ENCODE data around the gene ST6GALNAC4.

Gene ST6GALNAC4

DNA sequence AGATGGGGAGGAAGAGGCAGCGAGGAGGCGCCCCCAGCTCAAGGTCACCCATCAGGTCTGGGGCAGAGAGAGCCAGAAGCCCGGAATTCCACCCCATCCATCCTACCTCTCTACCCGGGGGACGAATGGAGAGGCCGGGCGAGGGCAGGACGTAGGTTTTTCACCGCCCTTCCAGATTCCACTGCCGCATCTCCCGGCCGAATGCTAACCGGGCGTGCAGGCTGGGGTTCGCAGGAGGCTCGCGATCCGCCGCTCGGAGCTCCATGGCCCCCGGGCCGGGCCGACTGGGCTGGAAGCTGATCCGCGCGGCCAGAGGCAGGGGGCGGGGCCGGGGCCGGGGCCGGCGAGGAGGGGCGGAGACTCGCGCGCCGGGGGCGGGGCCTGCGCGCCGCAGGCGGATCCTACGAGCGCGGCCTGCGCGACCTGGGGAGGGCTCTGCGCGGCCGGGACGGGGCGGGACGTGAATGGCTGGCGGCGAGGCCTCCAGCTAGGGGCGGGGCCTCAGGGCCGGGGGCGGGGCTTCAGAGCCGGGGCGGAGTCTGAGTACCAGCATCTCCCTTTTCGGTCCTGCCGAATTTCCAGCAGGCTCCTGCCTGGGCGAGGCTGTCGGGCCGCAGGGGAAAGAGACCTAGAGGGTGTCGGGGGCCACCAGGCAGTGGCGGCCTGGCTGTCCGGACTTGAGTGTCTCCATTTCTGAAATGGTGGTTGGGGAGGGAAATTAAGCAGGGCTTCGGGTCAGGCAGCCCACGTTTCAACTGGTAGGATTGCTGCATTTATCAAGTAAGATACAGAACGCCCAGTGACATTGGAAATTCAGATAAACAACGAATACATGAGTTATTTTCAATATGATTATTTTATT, at the start of gene ST6GALNAC4:
Gene ST6GALNAC4, minus strand, starts transcription at position 322 of the 862 bp plus-strand sequence. CDS start 622 bp downstream, outside the sequence.
- DNase-seq: peak; percentile 95

- no peak for DNase-seq
Measured at GRCh38 chr9:127965953-127966352, 49.1 kb upstream of the ST6GALNAC4 start.

GRCh38 chr9:127963359-127964064, 46.7 kb upstream of the ST6GALNAC4 start:
- DNase-seq: no peak

GRCh38 chr9:127963041-127963358, 46.2 kb upstream of the ST6GALNAC4 start:
- no peak for DNase-seq

- DNase-seq: no peak
Measured at GRCh38 chr9:127962278-127962677, 45.4 kb upstream of the ST6GALNAC4 start.

GRCh38 chr9:127961613-127962155, 44.8 kb upstream of the ST6GALNAC4 start:
- DNase-seq: no peak

- DNase-seq: no peak
Measured at GRCh38 chr9:127961155-127961490, 44.3 kb upstream of the ST6GALNAC4 start.

DNA sequence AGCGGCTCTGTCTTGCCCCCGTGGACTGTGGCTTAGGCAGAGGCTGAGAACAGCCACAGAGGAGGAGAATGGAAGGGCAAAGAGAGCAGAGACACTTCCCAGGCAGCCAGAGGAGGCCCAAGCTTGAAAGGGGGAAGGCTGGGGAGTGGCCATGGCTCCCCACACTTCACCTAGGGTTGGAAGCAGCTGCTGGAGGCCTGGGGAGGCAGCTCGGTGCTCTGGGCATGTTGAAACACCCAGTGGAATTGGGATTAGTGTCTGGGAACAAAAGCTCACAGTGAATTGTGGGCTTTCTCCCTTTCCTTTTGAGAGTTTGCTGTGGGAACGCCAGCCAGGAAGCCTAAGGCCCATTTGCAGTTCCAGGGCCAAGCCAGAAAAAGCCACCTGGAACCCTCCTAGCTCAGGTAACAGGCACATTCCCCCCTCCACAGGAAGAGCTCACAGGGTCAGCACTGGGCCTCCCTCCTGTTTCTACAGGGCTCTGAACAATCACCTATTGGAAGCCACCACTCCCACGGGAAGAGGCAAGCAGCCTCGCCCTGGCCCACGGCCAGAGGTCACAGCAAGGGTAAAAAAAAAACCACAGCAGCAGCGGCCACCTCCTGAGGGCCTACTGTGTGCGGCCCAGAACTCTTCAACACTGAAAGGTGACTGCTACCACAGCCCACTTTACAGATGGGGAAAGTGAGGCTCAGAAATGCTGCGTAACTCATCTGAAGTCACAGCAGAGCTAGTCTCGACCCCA, 43.7 kb upstream of the ST6GALNAC4 start:
- no peak for DNase-seq

- DNase-seq: no peak
Measured at GRCh38 chr9:127959841-127960409, 43.1 kb upstream of the ST6GALNAC4 start.

DNA sequence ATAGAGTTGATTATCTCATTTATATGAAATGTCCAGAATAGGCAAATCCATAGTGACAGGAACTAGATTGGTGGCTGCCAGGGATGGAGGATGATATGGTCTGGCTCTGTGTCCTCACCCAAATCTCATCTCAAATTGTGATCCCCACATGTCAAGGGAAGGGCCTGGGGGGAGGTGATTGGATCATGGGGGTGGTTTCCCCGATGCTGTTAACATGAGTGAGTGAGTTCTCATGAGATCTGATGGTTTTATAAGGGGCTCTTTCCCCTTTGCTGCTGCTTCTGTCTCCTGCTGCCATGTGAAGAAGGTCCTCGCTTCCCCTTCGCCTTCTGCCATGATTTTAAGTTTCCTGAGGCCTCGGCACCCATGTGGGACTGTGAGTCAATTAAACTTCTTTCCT, 42.6 kb upstream of the ST6GALNAC4 start:
- no peak for DNase-seq

DNA sequence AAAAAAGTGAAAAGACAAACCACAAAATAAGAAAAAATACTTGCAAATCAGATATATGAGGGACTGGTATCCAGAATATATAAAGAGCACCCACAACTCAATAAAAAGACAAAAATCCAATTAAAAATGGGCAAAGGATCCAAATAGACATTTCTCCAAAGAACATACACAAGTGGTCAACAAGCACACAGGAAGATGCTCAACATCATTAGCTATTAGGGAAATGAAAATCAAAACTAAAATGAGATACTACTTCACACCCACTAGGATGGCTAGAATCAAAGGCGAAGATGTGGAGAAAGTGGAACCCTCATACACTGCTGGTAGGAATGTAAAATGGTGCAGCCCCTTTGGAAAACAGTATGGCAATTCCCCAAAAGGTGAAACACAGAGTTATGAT, 41.9 kb upstream of the ST6GALNAC4 start:
- DNase-seq: no peak

- peak; percentile 78 to 80 for DNase-seq
Measured at GRCh38 chr9:127955294-127956015, 38.6 kb upstream of the ST6GALNAC4 start.

DNA sequence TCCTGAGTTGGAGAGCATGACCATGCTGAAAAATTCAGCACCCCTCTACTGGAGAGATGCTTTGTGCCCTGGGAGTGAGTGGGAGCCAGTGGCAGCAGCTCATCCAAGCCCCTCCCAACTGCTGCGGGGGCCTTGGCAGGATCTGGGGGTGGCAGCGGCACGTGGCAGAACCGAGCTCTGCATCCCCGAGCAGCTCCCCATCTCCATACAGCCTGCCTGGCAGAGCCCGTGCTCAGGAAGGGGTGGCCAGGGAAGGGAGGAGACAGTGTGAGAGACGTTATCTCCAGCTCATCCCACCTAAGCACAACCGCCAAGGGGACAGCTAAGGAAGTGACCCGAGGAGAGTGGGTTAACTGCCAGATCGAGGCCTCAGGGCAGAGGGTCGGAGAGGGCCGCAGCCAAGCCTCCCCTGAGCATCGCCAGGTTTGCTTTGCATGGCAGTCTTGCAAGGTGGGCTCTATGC, 38.0 kb upstream of the ST6GALNAC4 start:
- DNase-seq: no peak

GRCh38 chr9:127953768-127954505, 37.1 kb upstream of the ST6GALNAC4 start:
- DNase-seq: no peak

DNA sequence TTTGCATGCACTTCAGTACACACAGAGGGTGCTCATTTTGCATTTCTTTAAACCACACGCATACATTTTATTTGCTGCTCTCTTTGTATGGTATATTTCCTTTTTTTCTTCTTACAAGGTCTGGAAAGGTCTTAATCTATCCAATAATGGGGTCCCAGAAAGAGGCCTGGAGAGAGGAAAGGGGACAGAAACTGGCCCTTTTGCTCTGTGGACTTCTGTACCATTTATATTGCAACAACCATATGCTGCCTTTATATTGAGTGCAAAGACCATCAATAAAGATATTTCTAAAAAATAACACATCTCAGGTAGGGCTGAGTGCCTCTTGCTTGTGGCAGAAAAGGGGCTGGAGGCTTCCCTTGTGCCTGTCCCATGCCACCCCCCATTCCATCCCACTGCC, 36.3 kb upstream of the ST6GALNAC4 start:
- DNase-seq: no peak

DNA sequence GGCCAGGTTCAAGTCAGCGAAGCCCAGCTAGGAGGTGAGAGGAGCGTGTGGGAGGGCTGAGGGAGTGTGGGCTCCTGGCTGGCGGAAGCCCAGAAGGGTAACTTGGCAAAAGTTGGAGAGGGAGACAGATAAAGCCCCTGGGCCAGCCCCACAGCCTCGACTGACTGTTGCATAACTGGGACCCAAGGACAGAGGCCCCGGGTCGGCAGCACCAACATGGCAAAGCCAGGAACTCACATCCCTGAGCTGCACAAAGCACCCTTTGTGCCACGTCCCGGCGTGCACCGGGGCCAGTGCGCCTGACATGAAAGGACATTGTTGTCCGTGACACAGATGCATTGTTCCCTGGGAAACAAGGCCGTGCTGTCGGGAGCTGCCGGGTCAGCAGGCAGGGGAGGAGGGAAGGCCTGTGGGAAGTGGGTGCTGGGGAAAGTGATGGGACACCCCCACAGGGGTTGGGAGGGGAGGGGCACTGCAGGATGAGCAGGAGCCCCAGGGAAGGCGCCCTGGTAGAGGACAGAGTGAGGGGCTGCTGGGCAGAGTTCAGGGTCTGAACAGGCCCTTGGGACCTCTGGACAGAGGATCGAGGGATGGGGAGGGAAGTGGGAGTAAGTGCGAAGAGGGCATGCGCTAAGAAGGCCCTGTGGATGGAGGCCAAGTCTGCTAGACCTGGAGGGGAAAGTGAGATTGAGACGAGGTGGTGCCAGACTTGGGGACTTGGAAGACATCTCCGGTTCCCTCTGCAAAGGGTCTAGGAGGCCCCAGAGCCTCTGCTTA, 33.9 kb upstream of the ST6GALNAC4 start:
- no peak for DNase-seq

- no peak for DNase-seq
Measured at GRCh38 chr9:127949827-127950512, 33.1 kb upstream of the ST6GALNAC4 start.

- no peak for DNase-seq
Measured at GRCh38 chr9:127947841-127948710, 31.2 kb upstream of the ST6GALNAC4 start.

- no peak for DNase-seq
Measured at GRCh38 chr9:127946728-127947127, 29.9 kb upstream of the ST6GALNAC4 start.

Data from CD4-positive, alpha-beta T cell treated with Interleukin-4 for 1 hour (primary cell).